IgD-negative memory B cell (primary cell): ENCODE results near the gene CDK1. TPM values are rescaled to one million over a fixed set of nuclear protein-coding genes. Genes with fewer than 3 reads are reported as not detected.
A peak's percentile ranks its signal among the peaks of the same experiment; 100 is the strongest.
"Not testable (repeated sequence)": the region's sequence is repeated elsewhere in the genome, so short reads cannot be mapped to it uniquely, and the experiment has no call there.

ENCODE experiments used
- H3K27ac Mint-ChIP-seq, 3 donors: one replicate each; pipeline ENCODE4 v1.8.0; 2020 to 2022; ENCODE audit warnings: mild to moderate bottlenecking in 3 of 3, mixed read lengths in 3 of 3, moderate library complexity in 1 of 3
- H3K27me3 Mint-ChIP-seq: one replicate; pipeline ENCODE4 v1.8.0; 2021; ENCODE audit warnings: mixed read lengths
- H3K36me3 Mint-ChIP-seq: one replicate; pipeline ENCODE4 v1.8.0; 2020; ENCODE audit warnings: mild to moderate bottlenecking, mixed read lengths
- H3K4me1 Mint-ChIP-seq, 3 donors: one replicate each; pipeline ENCODE4 v1.8.0; 2020 to 2022; ENCODE audit warnings: mixed read lengths in 3 of 3, mild to moderate bottlenecking in 1 of 3
- H3K4me3 Mint-ChIP-seq, 4 donors: one replicate each; pipeline ENCODE4 v1.8.0; 2020 to 2022; ENCODE audit warnings: mild to moderate bottlenecking in 4 of 4, mixed read lengths in 4 of 4, moderate library complexity in 3 of 4
- H3K9me3 Mint-ChIP-seq, 3 donors: one replicate each; pipeline ENCODE4 v1.8.0; 2020 to 2021; ENCODE audit warnings: mixed read lengths in 3 of 3, mild to moderate bottlenecking in 1 of 3
- polyA plus RNA-seq: library from polyadenylated mRNA; unstranded; fragments of 300-500 nt; fragmentation: Illumina TruSeq; gene quantifications from one replicate; pipeline ENCODE4 v1.2.3, GENCODE V29; 2021

Gene CDK1
- polyA plus RNA-seq, 1 donor from 2014 or later: 0.46 TPM

- no peaks in the 10 kb centered on the region for H3K9me3 Mint-ChIP-seq
- peaks cover 1% of the 10 kb centered on the region for H3K27me3 Mint-ChIP-seq
- no peak overlapping the region for H3K4me3 Mint-ChIP-seq
- peak overlapping the region in 1 of 3 donors; percentile 53 for H3K27ac Mint-ChIP-seq
- H3K4me1 Mint-ChIP-seq: peaks cover 4 to 9% (median 8%) of the 10 kb centered on the region in 3 donors
- H3K36me3 Mint-ChIP-seq: no peaks in the 10 kb centered on the region
Measured at GRCh38 chr10:60817398-60817805, 39.1 kb downstream of the CDK1 start.

- H3K4me1 Mint-ChIP-seq: peaks cover 4 to 9% (median 8%) of the 10 kb centered on the region in 3 donors
- no peak overlapping the region for H3K27ac Mint-ChIP-seq
- H3K27me3 Mint-ChIP-seq: peaks cover 1% of the 10 kb centered on the region
- H3K36me3 Mint-ChIP-seq: no peaks in the 10 kb centered on the region
- no peak overlapping the region for H3K4me3 Mint-ChIP-seq
- H3K9me3 Mint-ChIP-seq: no peaks in the 10 kb centered on the region
Measured at GRCh38 chr10:60818134-60818770, 40.0 kb downstream of the CDK1 start.

- H3K4me3 Mint-ChIP-seq: no peak overlapping the region
- H3K36me3 Mint-ChIP-seq: no peaks in the 10 kb centered on the region
- H3K27me3 Mint-ChIP-seq: peaks cover 1% of the 10 kb centered on the region
Measured at GRCh38 chr10:60819271-60819670, 41.0 kb downstream of the CDK1 start.

GRCh38 chr10:60820093-60820754 is 41.9 kb downstream of the CDK1 start:
- H3K27me3 Mint-ChIP-seq: peaks cover 1% of the 10 kb centered on the region
- H3K4me1 Mint-ChIP-seq: peaks cover 4 to 9% (median 8%) of the 10 kb centered on the region in 3 donors
- H3K36me3 Mint-ChIP-seq: no peaks in the 10 kb centered on the region
- no peak overlapping the region for H3K27ac Mint-ChIP-seq
- H3K9me3 Mint-ChIP-seq: no peaks in the 10 kb centered on the region
- no peak overlapping the region for H3K4me3 Mint-ChIP-seq

More at GRCh38 chr10:60819271-60819670, 41.0 kb downstream of the CDK1 start:
- Mint-ChIP-seq H3K4me1 (peaks cover 4 to 9% (median 8%) of the 10 kb centered on the region in 3 donors), H3K27ac (peak overlapping the region in 1 of 3 donors; percentile 13), H3K9me3 (no peaks in the 10 kb centered on the region)

GRCh38 chr10:60821656-60822055 is 43.4 kb downstream of the CDK1 start:
- no peaks in the 10 kb centered on the region for H3K36me3 Mint-ChIP-seq
- no peak overlapping the region for H3K27ac Mint-ChIP-seq
- no peak overlapping the region for H3K4me3 Mint-ChIP-seq

GRCh38 chr10:60822809-60823208 is 44.5 kb downstream of the CDK1 start:
- H3K36me3 Mint-ChIP-seq: no peaks in the 10 kb centered on the region
- no peak overlapping the region for H3K4me3 Mint-ChIP-seq
- no peaks in the 10 kb centered on the region for H3K9me3 Mint-ChIP-seq
- peaks cover under 1% of the 10 kb centered on the region for H3K27me3 Mint-ChIP-seq
- no peak overlapping the region for H3K27ac Mint-ChIP-seq
- H3K4me1 Mint-ChIP-seq: no peaks in the 10 kb centered on the region

More at GRCh38 chr10:60821656-60822055, 43.4 kb downstream of the CDK1 start:
- H3K4me1 Mint-ChIP-seq: peaks cover 4 to 7% (median 6%) of the 10 kb centered on the region in 3 donors
- no peaks in the 10 kb centered on the region for H3K9me3 Mint-ChIP-seq
- peaks cover 1% of the 10 kb centered on the region for H3K27me3 Mint-ChIP-seq

GRCh38 chr10:60823324-60823723 is 45.0 kb downstream of the CDK1 start:
- Mint-ChIP-seq H3K9me3 (no peaks in the 10 kb centered on the region), H3K27me3 (peaks cover 2% of the 10 kb centered on the region), H3K36me3 (no peaks in the 10 kb centered on the region), H3K4me3 (no peak overlapping the region), H3K4me1 (no peaks in the 10 kb centered on the region), H3K27ac (no peak overlapping the region)

GRCh38 chr10:60825520-60825919 is 47.2 kb downstream of the CDK1 start:
- Mint-ChIP-seq H3K4me3 (no peak overlapping the region), H3K9me3 (no peaks in the 10 kb centered on the region), H3K36me3 (no peaks in the 10 kb centered on the region), H3K4me1 (no peaks in the 10 kb centered on the region), H3K27ac (no peak overlapping the region), H3K27me3 (peaks cover 7% of the 10 kb centered on the region)

GRCh38 chr10:60827791-60828488 is 49.7 kb downstream of the CDK1 start:
- Mint-ChIP-seq H3K9me3 (no peaks in the 10 kb centered on the region), H3K36me3 (no peaks in the 10 kb centered on the region), H3K27ac (no peak overlapping the region), H3K27me3 (peaks cover 7% of the 10 kb centered on the region), H3K4me3 (no peak overlapping the region), H3K4me1 (no peaks in the 10 kb centered on the region)

- no peaks in the 10 kb centered on the region for H3K9me3 Mint-ChIP-seq
- H3K4me1 Mint-ChIP-seq: no peaks in the 10 kb centered on the region
- no peaks in the 10 kb centered on the region for H3K36me3 Mint-ChIP-seq
- H3K27me3 Mint-ChIP-seq: peaks cover 7% of the 10 kb centered on the region
- H3K27ac Mint-ChIP-seq: no peak overlapping the region
- no peak overlapping the region for H3K4me3 Mint-ChIP-seq
Measured at GRCh38 chr10:60828489-60828852, 50.2 kb downstream of the CDK1 start.

GRCh38 chr10:60832136-60832535 is 53.9 kb downstream of the CDK1 start:
- not testable (repeated sequence) for H3K4me3 Mint-ChIP-seq, H3K36me3 Mint-ChIP-seq, H3K4me1 Mint-ChIP-seq, H3K27ac Mint-ChIP-seq, H3K27me3 Mint-ChIP-seq, H3K9me3 Mint-ChIP-seq

GRCh38 chr10:60834401-60834800 is 56.1 kb downstream of the CDK1 start:
- Mint-ChIP-seq H3K4me3 (no peak overlapping the region), H3K27me3 (no peaks in the 10 kb centered on the region), H3K9me3 (peaks cover 0 to 2% (median 0%) of the 10 kb centered on the region in 3 donors), H3K4me1 (no peaks in the 10 kb centered on the region), H3K27ac (no peak overlapping the region), H3K36me3 (no peaks in the 10 kb centered on the region)

- Mint-ChIP-seq H3K9me3 (peaks cover 0 to 2% (median 0%) of the 10 kb centered on the region in 3 donors), H3K27me3 (peaks cover 1% of the 10 kb centered on the region), H3K4me3 (no peak overlapping the region), H3K4me1 (no peaks in the 10 kb centered on the region), H3K27ac (no peak overlapping the region), H3K36me3 (no peaks in the 10 kb centered on the region)
Measured at GRCh38 chr10:60835049-60835448, 56.8 kb downstream of the CDK1 start.

GRCh38 chr10:60841227-60841626 is 62.9 kb downstream of the CDK1 start:
- H3K4me1 Mint-ChIP-seq, H3K9me3 Mint-ChIP-seq, H3K4me3 Mint-ChIP-seq, H3K27me3 Mint-ChIP-seq, H3K36me3 Mint-ChIP-seq, H3K27ac Mint-ChIP-seq: not testable (repeated sequence)

GRCh38 chr10:60842694-60843093 is 64.4 kb downstream of the CDK1 start:
- Mint-ChIP-seq H3K9me3 (no peaks in the 10 kb centered on the region), H3K36me3 (no peaks in the 10 kb centered on the region), H3K27ac (no peak overlapping the region), H3K4me3 (no peak overlapping the region), H3K27me3 (peaks cover 4% of the 10 kb centered on the region), H3K4me1 (no peaks in the 10 kb centered on the region)
